ENCODE data around the gene TRAF1.

- no peak for TF ChIP-seq POLR2A (IDR thresholded peaks at IDR 0.05)
- TF ChIP-seq CTCF (IDR thresholded peaks at IDR 0.05) = no peak
Measured at GRCh38 chr9:120855827-120856670, 70.5 kb downstream of the TRAF1 start.
